Measurements from ENCODE around the gene PBX4.

DNA sequence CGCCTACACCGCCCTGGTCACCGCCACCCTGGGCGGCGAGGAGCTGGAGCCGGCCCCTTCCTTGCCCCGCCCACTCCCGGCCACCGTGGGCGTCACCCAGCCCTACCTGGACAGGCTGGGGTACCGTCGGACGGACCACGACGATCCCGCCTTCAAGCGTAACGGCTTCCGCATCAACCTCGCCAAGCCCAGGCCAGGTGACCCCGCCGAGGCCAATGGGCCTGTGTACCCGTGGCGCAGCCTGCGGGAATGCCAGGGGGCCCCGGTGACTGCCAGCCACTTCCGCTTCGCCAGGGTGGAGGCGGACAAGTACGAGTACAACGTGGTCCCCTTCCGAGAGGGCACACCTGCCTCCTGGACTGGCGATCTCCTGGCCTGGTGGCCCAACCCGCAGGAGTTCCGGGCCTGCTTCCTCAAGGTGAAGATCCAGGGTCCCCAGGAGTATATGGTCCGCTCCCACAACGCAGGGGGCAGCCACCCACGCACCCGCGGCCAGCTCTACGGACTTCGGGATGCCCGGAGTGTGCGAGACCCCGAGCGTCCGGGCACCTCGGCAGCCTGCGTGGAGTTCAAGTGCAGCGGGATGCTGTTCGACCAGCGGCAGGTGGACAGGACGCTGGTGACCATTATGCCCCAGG, 73.4 kb downstream of the PBX4 start:
- TF ChIP-seq POLR2AphosphoS5 (IDR thresholded peaks at IDR 0.05; ENCODE audit: insufficient read depth, low read depth, low read length) (no peak), GATA2 (IDR thresholded peaks at IDR 0.05; ENCODE audit: insufficient read depth, insufficient read length, low read depth, low read length) (no peak), POLR2A (IDR thresholded peaks at IDR 0.05; ENCODE audit: low read depth, low read length) (no peak)
- TF ChIP-seq, protein P1, sequence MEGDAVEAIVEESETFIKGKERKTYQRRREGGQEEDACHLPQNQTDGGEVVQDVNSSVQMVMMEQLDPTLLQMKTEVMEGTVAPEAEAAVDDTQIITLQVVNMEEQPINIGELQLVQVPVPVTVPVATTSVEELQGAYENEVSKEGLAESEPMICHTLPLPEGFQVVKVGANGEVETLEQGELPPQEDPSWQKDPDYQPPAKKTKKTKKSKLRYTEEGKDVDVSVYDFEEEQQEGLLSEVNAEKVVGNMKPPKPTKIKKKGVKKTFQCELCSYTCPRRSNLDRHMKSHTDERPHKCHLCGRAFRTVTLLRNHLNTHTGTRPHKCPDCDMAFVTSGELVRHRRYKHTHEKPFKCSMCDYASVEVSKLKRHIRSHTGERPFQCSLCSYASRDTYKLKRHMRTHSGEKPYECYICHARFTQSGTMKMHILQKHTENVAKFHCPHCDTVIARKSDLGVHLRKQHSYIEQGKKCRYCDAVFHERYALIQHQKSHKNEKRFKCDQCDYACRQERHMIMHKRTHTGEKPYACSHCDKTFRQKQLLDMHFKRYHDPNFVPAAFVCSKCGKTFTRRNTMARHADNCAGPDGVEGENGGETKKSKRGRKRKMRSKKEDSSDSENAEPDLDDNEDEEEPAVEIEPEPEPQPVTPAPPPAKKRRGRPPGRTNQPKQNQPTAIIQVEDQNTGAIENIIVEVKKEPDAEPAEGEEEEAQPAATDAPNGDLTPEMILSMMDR (IDR thresholded peaks at IDR 0.05; ENCODE audit: extremely low read depth in 1 of 2, insufficient read depth in 1 of 2, low read depth in 1 of 2, low read length in 2 of 2): no peak
